Measurements from ENCODE around the gene KCNQ1. TPM values are rescaled to one million over a fixed set of nuclear protein-coding genes. Genes with fewer than 3 reads are reported as not detected.

KCNQ1 gene
- total and polyA plus RNA-seq, 2 experiments from 2014 or later, result 0.45 to 0.87 TPM

DNA sequence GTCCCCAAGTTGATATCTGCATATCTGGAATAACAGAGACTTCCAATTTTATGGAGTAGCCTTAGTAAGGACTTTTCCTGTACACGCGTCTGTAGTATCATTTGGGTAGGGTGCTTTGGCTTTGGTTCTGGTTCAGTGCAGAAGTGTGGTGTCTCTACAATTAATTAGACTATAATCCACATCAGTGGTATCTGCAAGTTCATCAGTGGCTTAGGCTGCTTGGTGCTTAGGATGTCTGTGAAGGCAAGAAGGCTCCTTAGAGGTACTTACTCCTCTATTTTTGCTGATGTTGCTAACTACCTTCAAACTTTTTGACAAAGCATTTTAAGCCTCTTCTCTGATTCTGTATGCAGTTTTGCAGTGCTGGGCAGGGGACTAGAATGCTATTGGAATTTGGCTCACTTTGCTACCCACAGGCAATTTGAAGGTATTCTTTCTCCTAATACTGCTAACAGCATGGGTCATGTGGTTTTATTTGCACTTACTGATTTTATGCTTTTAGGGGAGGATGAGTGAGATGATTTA is 205.6 kb downstream of the KCNQ1 start:
- Mint-ChIP-seq H3K9me3 (peaks cover 100% of the 10 kb centered on the region), H3K4me1 (no peaks in the 10 kb centered on the region; the same call in 1 of the 3 replicates), H3K36me3 (ENCODE audit: low read depth) (peaks cover 96% of the 10 kb centered on the region), H3K4me3 (no peak overlapping the region), H3K27me3 (ENCODE audit: insufficient read depth, low read depth, poor library complexity) (peaks cover 91% of the 10 kb centered on the region), H3K27ac (no peak overlapping the region)
- no peaks in the 10 kb centered on the region for H3F3A ChIP-seq (replicated peaks; ENCODE audit: low read depth)
- ATAC-seq, result no peak
- peaks cover 99% of the 10 kb centered on the region for H3K27me3 ChIP-seq (ENCODE audit: insufficient read depth)
- TF ChIP-seq, protein P1, sequence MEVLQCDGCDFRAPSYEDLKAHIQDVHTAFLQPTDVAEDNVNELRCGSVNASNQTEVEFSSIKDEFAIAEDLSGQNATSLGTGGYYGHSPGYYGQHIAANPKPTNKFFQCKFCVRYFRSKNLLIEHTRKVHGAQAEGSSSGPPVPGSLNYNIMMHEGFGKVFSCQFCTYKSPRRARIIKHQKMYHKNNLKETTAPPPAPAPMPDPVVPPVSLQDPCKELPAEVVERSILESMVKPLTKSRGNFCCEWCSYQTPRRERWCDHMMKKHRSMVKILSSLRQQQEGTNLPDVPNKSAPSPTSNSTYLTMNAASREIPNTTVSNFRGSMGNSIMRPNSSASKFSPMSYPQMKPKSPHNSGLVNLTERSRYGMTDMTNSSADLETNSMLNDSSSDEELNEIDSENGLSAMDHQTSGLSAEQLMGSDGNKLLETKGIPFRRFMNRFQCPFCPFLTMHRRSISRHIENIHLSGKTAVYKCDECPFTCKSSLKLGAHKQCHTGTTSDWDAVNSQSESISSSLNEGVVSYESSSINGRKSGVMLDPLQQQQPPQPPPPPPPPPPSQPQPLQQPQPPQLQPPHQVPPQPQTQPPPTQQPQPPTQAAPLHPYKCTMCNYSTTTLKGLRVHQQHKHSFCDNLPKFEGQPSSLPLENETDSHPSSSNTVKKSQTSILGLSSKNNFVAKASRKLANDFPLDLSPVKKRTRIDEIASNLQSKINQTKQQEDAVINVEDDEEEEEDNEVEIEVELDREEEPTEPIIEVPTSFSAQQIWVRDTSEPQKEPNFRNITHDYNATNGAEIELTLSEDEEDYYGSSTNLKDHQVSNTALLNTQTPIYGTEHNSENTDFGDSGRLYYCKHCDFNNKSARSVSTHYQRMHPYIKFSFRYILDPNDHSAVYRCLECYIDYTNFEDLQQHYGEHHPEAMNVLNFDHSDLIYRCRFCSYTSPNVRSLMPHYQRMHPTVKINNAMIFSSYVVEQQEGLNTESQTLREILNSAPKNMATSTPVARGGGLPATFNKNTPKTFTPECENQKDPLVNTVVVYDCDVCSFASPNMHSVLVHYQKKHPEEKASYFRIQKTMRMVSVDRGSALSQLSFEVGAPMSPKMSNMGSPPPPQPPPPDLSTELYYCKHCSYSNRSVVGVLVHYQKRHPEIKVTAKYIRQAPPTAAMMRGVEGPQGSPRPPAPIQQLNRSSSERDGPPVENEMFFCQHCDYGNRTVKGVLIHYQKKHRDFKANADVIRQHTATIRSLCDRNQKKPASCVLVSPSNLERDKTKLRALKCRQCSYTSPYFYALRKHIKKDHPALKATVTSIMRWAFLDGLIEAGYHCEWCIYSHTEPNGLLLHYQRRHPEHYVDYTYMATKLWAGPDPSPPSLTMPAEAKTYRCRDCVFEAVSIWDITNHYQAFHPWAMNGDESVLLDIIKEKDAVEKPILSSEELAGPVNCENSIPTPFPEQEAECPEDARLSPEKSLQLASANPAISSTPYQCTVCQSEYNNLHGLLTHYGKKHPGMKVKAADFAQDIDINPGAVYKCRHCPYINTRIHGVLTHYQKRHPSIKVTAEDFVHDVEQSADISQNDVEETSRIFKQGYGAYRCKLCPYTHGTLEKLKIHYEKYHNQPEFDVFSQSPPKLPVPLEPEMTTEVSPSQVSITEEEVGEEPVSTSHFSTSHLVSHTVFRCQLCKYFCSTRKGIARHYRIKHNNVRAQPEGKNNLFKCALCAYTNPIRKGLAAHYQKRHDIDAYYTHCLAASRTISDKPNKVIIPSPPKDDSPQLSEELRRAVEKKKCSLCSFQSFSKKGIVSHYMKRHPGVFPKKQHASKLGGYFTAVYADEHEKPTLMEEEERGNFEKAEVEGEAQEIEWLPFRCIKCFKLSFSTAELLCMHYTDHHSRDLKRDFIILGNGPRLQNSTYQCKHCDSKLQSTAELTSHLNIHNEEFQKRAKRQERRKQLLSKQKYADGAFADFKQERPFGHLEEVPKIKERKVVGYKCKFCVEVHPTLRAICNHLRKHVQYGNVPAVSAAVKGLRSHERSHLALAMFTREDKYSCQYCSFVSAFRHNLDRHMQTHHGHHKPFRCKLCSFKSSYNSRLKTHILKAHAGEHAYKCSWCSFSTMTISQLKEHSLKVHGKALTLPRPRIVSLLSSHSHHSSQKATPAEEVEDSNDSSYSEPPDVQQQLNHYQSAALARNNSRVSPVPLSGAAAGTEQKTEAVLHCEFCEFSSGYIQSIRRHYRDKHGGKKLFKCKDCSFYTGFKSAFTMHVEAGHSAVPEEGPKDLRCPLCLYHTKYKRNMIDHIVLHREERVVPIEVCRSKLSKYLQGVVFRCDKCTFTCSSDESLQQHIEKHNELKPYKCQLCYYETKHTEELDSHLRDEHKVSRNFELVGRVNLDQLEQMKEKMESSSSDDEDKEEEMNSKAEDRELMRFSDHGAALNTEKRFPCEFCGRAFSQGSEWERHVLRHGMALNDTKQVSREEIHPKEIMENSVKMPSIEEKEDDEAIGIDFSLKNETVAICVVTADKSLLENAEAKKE (CRISPR knock-in tag; IDR thresholded peaks at IDR 0.05), result no peak
- no peak for TF ChIP-seq NANOG (IDR thresholded peaks at IDR 0.05; ENCODE audit: borderline replicate concordance)
- TF ChIP-seq, protein P2, sequence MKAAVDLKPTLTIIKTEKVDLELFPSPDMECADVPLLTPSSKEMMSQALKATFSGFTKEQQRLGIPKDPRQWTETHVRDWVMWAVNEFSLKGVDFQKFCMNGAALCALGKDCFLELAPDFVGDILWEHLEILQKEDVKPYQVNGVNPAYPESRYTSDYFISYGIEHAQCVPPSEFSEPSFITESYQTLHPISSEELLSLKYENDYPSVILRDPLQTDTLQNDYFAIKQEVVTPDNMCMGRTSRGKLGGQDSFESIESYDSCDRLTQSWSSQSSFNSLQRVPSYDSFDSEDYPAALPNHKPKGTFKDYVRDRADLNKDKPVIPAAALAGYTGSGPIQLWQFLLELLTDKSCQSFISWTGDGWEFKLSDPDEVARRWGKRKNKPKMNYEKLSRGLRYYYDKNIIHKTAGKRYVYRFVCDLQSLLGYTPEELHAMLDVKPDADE (IDR thresholded peaks at IDR 0.05), result no peak
- TF ChIP-seq POLR2AphosphoS5 (IDR thresholded peaks at IDR 0.05; ENCODE audit: low read depth), result no peak
- no peak for TF ChIP-seq EZH2 (IDR thresholded peaks at IDR 0.05; ENCODE audit: low read depth, unreplicated experiment)
- TF ChIP-seq CREB1 (CRISPR knock-in tag; IDR thresholded peaks at IDR 0.05; ENCODE audit: low read depth), result no peak
- TF ChIP-seq ZNF331 (CRISPR knock-in tag; IDR thresholded peaks at IDR 0.05; ENCODE audit: low read depth), result no peak
- no peak for TF ChIP-seq STAT1 (IDR thresholded peaks at IDR 0.05; ENCODE audit: unreplicated experiment)
- no peak for TF ChIP-seq ZNF114 (CRISPR knock-in tag; IDR thresholded peaks at IDR 0.05)
- TF ChIP-seq, protein P3, sequence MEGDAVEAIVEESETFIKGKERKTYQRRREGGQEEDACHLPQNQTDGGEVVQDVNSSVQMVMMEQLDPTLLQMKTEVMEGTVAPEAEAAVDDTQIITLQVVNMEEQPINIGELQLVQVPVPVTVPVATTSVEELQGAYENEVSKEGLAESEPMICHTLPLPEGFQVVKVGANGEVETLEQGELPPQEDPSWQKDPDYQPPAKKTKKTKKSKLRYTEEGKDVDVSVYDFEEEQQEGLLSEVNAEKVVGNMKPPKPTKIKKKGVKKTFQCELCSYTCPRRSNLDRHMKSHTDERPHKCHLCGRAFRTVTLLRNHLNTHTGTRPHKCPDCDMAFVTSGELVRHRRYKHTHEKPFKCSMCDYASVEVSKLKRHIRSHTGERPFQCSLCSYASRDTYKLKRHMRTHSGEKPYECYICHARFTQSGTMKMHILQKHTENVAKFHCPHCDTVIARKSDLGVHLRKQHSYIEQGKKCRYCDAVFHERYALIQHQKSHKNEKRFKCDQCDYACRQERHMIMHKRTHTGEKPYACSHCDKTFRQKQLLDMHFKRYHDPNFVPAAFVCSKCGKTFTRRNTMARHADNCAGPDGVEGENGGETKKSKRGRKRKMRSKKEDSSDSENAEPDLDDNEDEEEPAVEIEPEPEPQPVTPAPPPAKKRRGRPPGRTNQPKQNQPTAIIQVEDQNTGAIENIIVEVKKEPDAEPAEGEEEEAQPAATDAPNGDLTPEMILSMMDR (conservative IDR thresholded peaks at IDR 0.05; ENCODE audit: low read depth in 2 of 2), result no peak
- TF ChIP-seq, protein P4, sequence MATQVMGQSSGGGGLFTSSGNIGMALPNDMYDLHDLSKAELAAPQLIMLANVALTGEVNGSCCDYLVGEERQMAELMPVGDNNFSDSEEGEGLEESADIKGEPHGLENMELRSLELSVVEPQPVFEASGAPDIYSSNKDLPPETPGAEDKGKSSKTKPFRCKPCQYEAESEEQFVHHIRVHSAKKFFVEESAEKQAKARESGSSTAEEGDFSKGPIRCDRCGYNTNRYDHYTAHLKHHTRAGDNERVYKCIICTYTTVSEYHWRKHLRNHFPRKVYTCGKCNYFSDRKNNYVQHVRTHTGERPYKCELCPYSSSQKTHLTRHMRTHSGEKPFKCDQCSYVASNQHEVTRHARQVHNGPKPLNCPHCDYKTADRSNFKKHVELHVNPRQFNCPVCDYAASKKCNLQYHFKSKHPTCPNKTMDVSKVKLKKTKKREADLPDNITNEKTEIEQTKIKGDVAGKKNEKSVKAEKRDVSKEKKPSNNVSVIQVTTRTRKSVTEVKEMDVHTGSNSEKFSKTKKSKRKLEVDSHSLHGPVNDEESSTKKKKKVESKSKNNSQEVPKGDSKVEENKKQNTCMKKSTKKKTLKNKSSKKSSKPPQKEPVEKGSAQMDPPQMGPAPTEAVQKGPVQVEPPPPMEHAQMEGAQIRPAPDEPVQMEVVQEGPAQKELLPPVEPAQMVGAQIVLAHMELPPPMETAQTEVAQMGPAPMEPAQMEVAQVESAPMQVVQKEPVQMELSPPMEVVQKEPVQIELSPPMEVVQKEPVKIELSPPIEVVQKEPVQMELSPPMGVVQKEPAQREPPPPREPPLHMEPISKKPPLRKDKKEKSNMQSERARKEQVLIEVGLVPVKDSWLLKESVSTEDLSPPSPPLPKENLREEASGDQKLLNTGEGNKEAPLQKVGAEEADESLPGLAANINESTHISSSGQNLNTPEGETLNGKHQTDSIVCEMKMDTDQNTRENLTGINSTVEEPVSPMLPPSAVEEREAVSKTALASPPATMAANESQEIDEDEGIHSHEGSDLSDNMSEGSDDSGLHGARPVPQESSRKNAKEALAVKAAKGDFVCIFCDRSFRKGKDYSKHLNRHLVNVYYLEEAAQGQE (IDR thresholded peaks at IDR 0.05; ENCODE audit: unreplicated experiment), result no peak
- no peak for DNase-seq (ENCODE audit: low spot score)
- H2AFZ ChIP-seq, result no peak overlapping the region
- no peaks in the 10 kb centered on the region for H3K4me1 ChIP-seq (ENCODE audit: insufficient read depth)
- H3K9me2 ChIP-seq (ENCODE audit: insufficient read depth), result no peaks in the 10 kb centered on the region
- H4K20me1 ChIP-seq (replicated peaks; ENCODE audit: insufficient read depth), result no peaks in the 10 kb centered on the region
- H3K4me2 ChIP-seq, result no peak overlapping the region
- peaks cover 24% of the 10 kb centered on the region for H3K36me3 ChIP-seq (ENCODE audit: insufficient read depth)
- no peaks in the 10 kb centered on the region for H3K79me2 ChIP-seq (replicated peaks; ENCODE audit: insufficient read depth)
- no peak overlapping the region for H3K27ac ChIP-seq (ENCODE audit: low read depth)
- H3K4me3 ChIP-seq, result no peak overlapping the region

Data from GM23338 (cell line).